ENCODE results near the gene METTL21C.

Gene METTL21C

DNA sequence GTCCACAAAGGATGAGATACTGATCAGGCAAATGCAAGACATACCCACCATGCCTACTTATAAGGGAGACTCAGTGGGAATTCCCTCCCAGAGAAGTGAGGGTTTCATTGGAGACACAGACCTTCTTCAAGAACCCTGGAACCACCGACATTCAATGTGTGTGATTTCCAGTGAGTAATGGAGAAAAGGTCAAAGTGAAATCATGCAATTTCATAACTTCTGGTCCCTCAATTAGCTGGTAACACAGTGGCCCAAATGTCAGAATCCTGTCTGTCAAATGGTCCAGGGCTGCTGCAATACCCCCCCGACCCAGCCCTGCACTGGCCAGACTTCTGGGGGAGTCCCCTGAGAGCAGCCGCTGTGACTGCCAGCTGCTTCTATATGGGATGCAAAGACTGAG lies 4.7 kb upstream of the METTL21C start:
- TF ChIP-seq, protein P1, sequence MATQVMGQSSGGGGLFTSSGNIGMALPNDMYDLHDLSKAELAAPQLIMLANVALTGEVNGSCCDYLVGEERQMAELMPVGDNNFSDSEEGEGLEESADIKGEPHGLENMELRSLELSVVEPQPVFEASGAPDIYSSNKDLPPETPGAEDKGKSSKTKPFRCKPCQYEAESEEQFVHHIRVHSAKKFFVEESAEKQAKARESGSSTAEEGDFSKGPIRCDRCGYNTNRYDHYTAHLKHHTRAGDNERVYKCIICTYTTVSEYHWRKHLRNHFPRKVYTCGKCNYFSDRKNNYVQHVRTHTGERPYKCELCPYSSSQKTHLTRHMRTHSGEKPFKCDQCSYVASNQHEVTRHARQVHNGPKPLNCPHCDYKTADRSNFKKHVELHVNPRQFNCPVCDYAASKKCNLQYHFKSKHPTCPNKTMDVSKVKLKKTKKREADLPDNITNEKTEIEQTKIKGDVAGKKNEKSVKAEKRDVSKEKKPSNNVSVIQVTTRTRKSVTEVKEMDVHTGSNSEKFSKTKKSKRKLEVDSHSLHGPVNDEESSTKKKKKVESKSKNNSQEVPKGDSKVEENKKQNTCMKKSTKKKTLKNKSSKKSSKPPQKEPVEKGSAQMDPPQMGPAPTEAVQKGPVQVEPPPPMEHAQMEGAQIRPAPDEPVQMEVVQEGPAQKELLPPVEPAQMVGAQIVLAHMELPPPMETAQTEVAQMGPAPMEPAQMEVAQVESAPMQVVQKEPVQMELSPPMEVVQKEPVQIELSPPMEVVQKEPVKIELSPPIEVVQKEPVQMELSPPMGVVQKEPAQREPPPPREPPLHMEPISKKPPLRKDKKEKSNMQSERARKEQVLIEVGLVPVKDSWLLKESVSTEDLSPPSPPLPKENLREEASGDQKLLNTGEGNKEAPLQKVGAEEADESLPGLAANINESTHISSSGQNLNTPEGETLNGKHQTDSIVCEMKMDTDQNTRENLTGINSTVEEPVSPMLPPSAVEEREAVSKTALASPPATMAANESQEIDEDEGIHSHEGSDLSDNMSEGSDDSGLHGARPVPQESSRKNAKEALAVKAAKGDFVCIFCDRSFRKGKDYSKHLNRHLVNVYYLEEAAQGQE (IDR thresholded peaks at IDR 0.05; ENCODE audit: insufficient read depth in 1 of 2, low read depth in 2 of 2, low read length in 2 of 2) = no peak
- no peak for TF ChIP-seq SIN3A (IDR thresholded peaks at IDR 0.05; ENCODE audit: borderline replicate concordance, insufficient read depth, low read length)
- TF ChIP-seq TAF1 (IDR thresholded peaks at IDR 0.05; ENCODE audit: borderline replicate concordance, insufficient read depth, low read length) = no peak
- TF ChIP-seq FOXP2 (optimal IDR thresholded peaks at IDR 0.05; ENCODE audit: borderline replicate concordance, extremely low read depth, extremely low read length, insufficient read depth) = no peak
- TF ChIP-seq POLR2AphosphoS5 (IDR thresholded peaks at IDR 0.05; ENCODE audit: low read depth, low read length) = no peak

DNA sequence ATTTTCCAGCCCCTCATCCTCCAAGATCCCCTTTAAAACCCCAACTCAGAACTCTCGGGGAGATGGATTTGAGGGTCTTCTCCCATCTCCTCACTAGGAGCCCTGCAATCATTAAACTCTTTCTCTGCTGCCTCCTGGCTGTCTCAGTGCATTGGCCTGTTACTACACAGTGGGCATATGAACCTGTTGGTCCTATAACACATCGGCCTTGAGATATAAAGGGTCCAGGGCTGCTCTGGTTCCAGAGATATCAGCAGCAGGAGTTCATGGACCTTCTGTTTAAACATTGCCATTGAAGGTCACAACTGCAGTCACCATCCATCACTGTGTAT lies 3.8 kb upstream of the METTL21C start:
- TF ChIP-seq POLR2AphosphoS5 (IDR thresholded peaks at IDR 0.05; ENCODE audit: low read depth, low read length) = no peak
- TF ChIP-seq FOXP2 (optimal IDR thresholded peaks at IDR 0.05; ENCODE audit: borderline replicate concordance, extremely low read depth, extremely low read length, insufficient read depth) = no peak
- TF ChIP-seq SIN3A (IDR thresholded peaks at IDR 0.05; ENCODE audit: borderline replicate concordance, insufficient read depth, low read length) = no peak
- TF ChIP-seq TAF1 (IDR thresholded peaks at IDR 0.05; ENCODE audit: borderline replicate concordance, insufficient read depth, low read length) = no peak
- TF ChIP-seq, protein P1 (IDR thresholded peaks at IDR 0.05; ENCODE audit: insufficient read depth in 1 of 2, low read depth in 2 of 2, low read length in 2 of 2) = no peak

DNA sequence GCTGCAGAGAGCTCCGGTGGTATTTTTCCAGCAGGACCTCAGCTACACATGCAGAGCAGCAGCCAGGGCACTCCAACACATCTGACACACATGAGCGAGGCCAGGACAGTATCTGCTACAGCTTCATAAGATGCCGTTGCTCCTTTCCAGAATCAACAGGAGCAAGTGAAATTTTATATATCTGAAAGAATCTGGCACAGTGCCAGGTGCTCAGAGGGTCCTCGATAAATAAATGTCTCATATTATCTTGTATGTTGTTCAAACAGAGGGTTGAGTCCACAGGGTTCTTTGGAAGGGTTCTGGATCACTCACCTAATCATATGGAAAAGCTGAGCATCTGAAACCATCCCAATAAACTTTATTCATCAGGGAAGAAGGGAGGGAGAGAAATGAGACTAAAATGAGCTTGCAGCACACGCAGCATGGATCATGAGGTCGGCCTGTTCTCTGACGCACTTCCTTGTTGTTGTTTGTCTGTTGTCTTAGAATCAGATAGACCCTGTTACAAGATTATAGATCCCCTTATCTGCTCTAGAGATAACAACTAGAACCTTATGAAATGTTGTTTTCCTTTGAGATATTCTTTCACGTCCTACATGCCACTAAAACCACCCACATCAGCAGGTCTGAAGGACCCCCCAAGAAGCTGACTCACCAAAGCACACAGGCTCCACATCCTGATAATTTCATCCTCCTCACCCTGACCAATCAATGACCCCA lies 3.2 kb upstream of the METTL21C start:
- TF ChIP-seq FOXP2 (optimal IDR thresholded peaks at IDR 0.05; ENCODE audit: borderline replicate concordance, extremely low read depth, extremely low read length, insufficient read depth) = no peak
- no peak for TF ChIP-seq SIN3A (IDR thresholded peaks at IDR 0.05; ENCODE audit: borderline replicate concordance, insufficient read depth, low read length)
- TF ChIP-seq POLR2AphosphoS5 (IDR thresholded peaks at IDR 0.05; ENCODE audit: low read depth, low read length) = no peak
- no peak for TF ChIP-seq TAF1 (IDR thresholded peaks at IDR 0.05; ENCODE audit: borderline replicate concordance, insufficient read depth, low read length)

DNA sequence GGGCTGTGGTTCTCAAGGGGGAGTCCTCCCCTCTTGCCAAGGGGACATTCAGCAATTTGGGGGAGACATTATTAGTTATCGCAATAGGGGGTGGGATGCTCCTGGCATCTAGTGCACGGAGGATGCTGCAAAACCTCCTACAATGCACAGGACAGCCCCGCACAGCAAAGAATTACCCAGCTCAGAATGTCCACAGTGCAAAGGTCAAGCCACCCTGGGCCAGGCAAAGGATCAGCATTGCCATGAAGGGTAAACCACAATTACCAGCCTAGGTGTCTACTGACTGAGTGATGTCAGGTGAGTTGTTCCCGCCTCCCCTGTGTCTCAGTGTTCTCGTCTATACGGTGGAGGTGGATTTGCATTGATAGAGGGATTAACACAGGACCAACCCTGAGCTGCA lies 2.4 kb upstream of the METTL21C start:
- no peak for TF ChIP-seq TAF1 (IDR thresholded peaks at IDR 0.05; ENCODE audit: borderline replicate concordance, insufficient read depth, low read length)
- TF ChIP-seq SIN3A (IDR thresholded peaks at IDR 0.05; ENCODE audit: borderline replicate concordance, insufficient read depth, low read length) = no peak
- TF ChIP-seq POLR2AphosphoS5 (IDR thresholded peaks at IDR 0.05; ENCODE audit: low read depth, low read length) = no peak
- TF ChIP-seq FOXP2 (optimal IDR thresholded peaks at IDR 0.05; ENCODE audit: borderline replicate concordance, extremely low read depth, extremely low read length, insufficient read depth) = no peak
- TF ChIP-seq, protein P1 (IDR thresholded peaks at IDR 0.05; ENCODE audit: insufficient read depth in 1 of 2, low read depth in 2 of 2, low read length in 2 of 2) = no peak

DNA sequence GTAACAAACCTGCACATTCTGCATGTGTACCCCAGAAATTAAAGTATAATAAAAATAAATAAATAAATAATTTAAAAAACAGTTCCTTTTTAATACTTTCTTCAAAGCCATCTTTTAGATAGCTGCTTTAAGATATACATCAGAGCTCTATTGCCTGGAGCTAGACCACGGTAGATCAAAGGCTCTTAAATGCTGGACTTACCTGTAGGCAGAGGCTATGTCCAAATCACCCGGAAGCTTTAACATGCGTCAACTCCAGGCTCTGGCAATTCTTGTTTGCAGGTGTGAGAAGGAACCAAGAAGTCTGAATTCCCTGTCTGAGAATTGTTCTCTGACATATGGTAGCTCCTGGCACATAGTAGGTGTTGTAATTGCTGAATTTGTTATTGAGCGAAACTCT lies 1.6 kb upstream of the METTL21C start:
- TF ChIP-seq FOXP2 (optimal IDR thresholded peaks at IDR 0.05; ENCODE audit: borderline replicate concordance, extremely low read depth, extremely low read length, insufficient read depth) (no peak), TAF1 (IDR thresholded peaks at IDR 0.05; ENCODE audit: borderline replicate concordance, insufficient read depth, low read length) (no peak), SIN3A (IDR thresholded peaks at IDR 0.05; ENCODE audit: borderline replicate concordance, insufficient read depth, low read length) (no peak), POLR2AphosphoS5 (IDR thresholded peaks at IDR 0.05; ENCODE audit: low read depth, low read length) (no peak)
- TF ChIP-seq, protein P1 (IDR thresholded peaks at IDR 0.05; ENCODE audit: insufficient read depth in 1 of 2, low read depth in 2 of 2, low read length in 2 of 2) = no peak

All from PFSK-1 (cell line).